ENCODE results near the gene RBM10. TPM values are rescaled to one million over a fixed set of nuclear protein-coding genes. Genes with fewer than 3 reads are reported as not detected.

Gene RBM10
- total RNA-seq, 1 donor from 2014 or later = 34.5 TPM

- H3K36me3 ChIP-seq (ENCODE audit: control insufficient read depth, insufficient read depth, low read length) = no peaks in the 10 kb centered on the region
- TF ChIP-seq CTCF (IDR thresholded peaks at IDR 0.05; ENCODE audit: insufficient read depth, low read length, poor library complexity, severe bottlenecking) = no peak
- no peak for DNase-seq (ENCODE audit: low read depth)
Observed at GRCh38 chrX:47184486-47184885, 39.5 kb downstream of the RBM10 start.

GRCh38 chrX:47185241-47185640 is 40.2 kb downstream of the RBM10 start:
- no peak for DNase-seq (ENCODE audit: low read depth)
- H3K36me3 ChIP-seq (ENCODE audit: control insufficient read depth, insufficient read depth, low read length) = no peaks in the 10 kb centered on the region
- TF ChIP-seq CTCF (IDR thresholded peaks at IDR 0.05; ENCODE audit: insufficient read depth, low read length, poor library complexity, severe bottlenecking) = no peak

More at GRCh38 chrX:47184486-47184885, 39.5 kb downstream of the RBM10 start:
- Histone ChIP-seq H3K4me3 (ENCODE audit: low read depth, low read length) (no peak overlapping the region), H3K27me3 (ENCODE audit: control insufficient read depth, insufficient read depth, low read length) (peaks cover 2% of the 10 kb centered on the region)

GRCh38 chrX:47186096-47186740 is 41.2 kb downstream of the RBM10 start:
- Histone ChIP-seq H3K4me3 (ENCODE audit: low read depth, low read length) (no peak overlapping the region), H3K27me3 (ENCODE audit: control insufficient read depth, insufficient read depth, low read length) (peaks cover 2% of the 10 kb centered on the region), H3K36me3 (ENCODE audit: control insufficient read depth, insufficient read depth, low read length) (no peaks in the 10 kb centered on the region)
- no peak for TF ChIP-seq CTCF (IDR thresholded peaks at IDR 0.05; ENCODE audit: insufficient read depth, low read length, poor library complexity, severe bottlenecking)
- no peak for DNase-seq (ENCODE audit: low read depth)

More at GRCh38 chrX:47185241-47185640, 40.2 kb downstream of the RBM10 start:
- peaks cover 2% of the 10 kb centered on the region for H3K27me3 ChIP-seq (ENCODE audit: control insufficient read depth, insufficient read depth, low read length)
- no peak overlapping the region for H3K4me3 ChIP-seq (ENCODE audit: low read depth, low read length)

GRCh38 chrX:47187106-47187677 is 42.2 kb downstream of the RBM10 start:
- DNase-seq (ENCODE audit: low read depth) = no peak
- Histone ChIP-seq H3K27me3 (ENCODE audit: control insufficient read depth, insufficient read depth, low read length) (peaks cover under 1% of the 10 kb centered on the region), H3K4me3 (ENCODE audit: low read depth, low read length) (no peak overlapping the region), H3K36me3 (ENCODE audit: control insufficient read depth, insufficient read depth, low read length) (no peaks in the 10 kb centered on the region)
- TF ChIP-seq CTCF (IDR thresholded peaks at IDR 0.05; ENCODE audit: insufficient read depth, low read length, poor library complexity, severe bottlenecking) = no peak

GRCh38 chrX:47189906-47190305 is 44.9 kb downstream of the RBM10 start:
- Histone ChIP-seq H3K36me3 (ENCODE audit: control insufficient read depth, insufficient read depth, low read length) (no peaks in the 10 kb centered on the region), H3K4me3 (ENCODE audit: low read depth, low read length) (no peak overlapping the region), H3K27me3 (ENCODE audit: control insufficient read depth, insufficient read depth, low read length) (no peaks in the 10 kb centered on the region)
- TF ChIP-seq CTCF (IDR thresholded peaks at IDR 0.05; ENCODE audit: insufficient read depth, low read length, poor library complexity, severe bottlenecking) = no peak
- DNase-seq (ENCODE audit: low read depth) = no peak
